IPS-20b (cell line): ENCODE data around the gene GSC2.

Experiments
- H3K27ac ChIP-seq: one replicate; pipeline ENCODE4 v1.5.1; 2013; ENCODE audit warnings: low read length
- H3K27me3 ChIP-seq: 2 replicates; pipeline ENCODE4 v1.6.1; 2013; ENCODE audit warnings: mild to moderate bottlenecking, low read length, inconsistent platforms; ENCODE audit not compliant: insufficient read depth
- H3K36me3 ChIP-seq: 2 replicates; pipeline ENCODE4 v1.6.1; 2013; ENCODE audit warnings: low read depth, mild to moderate bottlenecking, inconsistent platforms, low read length, moderate library complexity; ENCODE audit not compliant: insufficient read depth
- H3K4me1 ChIP-seq: 2 replicates; pipeline ENCODE4 v1.6.1; 2013; ENCODE audit warnings: mild to moderate bottlenecking, control low read depth, inconsistent platforms, low read length, moderate library complexity; ENCODE audit not compliant: insufficient read depth
- H3K4me3 ChIP-seq: 2 replicates; pipeline ENCODE4 v1.5.1; 2013; ENCODE audit warnings: mild to moderate bottlenecking, low read length, inconsistent platforms
- H3K9ac ChIP-seq: 2 replicates; pipeline ENCODE4 v1.6.1; 2013; ENCODE audit warnings: low read depth, mild to moderate bottlenecking, inconsistent platforms, low read length, moderate library complexity
- H3K9me3 ChIP-seq: 2 replicates; pipeline ENCODE4 v1.6.1; 2013; ENCODE audit warnings: mild to moderate bottlenecking, low read depth, low read length, inconsistent platforms; ENCODE audit not compliant: insufficient read depth

The GSC2 gene

DNA sequence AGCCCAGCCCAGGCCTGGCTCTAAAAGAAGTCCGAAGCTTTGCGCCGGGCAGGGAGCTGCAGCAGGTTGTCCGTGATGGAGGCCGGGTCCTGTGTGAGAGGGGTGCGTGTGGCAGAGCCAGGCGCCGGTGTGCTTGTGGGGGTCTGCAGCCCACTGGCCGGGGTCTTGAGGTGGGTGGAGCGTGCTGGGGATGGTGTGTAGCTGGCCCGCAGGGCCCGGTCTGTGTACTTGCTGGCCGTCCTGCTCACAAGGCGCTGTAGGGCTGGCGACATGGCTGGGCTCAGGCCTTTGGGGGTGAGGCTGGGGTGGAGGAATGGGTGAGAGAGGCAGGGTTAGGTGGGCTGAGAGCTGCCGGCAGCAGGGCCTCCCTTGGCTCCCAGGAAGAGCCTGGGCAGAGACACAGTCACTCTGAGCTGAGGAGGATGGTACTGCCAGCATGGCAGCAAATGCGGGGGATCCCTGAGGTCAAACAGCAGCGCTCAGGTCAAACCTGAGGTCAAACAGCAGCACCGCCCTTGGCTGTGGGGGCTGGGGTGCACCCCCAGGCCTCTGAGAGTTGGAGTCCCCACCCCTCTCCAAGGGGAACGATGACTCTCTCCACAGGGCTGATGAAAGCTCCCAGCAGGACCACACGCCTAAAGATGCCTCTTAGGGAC is 15.8 kb downstream of the GSC2 start:
- Histone ChIP-seq H3K27me3 (no peaks in the 10 kb centered on the region), H3K4me1 (no peaks in the 10 kb centered on the region), H3K36me3 (peaks cover 63% of the 10 kb centered on the region), H3K9ac (no peak overlapping the region), H3K27ac (no peak overlapping the region), H3K9me3 (no peaks in the 10 kb centered on the region), H3K4me3 (no peak overlapping the region)

DNA sequence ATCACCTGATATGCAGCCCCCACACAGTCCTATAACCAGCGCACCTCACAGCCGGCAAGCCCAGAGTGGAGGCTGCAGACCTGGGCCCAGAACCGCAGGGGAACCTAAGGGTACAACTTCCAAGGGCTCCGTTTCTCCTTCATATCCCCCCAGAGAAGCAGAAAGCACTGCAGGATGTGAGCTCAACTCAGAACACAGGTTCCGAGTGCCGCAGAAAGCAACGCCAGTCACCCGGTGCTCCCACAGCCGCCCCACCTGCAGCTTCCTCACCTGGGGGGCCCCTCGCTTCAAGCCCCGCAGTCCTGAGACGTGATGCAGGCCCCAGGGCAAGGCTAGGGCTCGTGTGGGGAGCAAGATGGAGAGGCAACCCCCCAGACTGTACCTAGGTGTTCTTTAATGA is 16.5 kb downstream of the GSC2 start:
- Histone ChIP-seq H3K27me3 (no peaks in the 10 kb centered on the region), H3K9me3 (no peaks in the 10 kb centered on the region), H3K36me3 (peaks cover 56% of the 10 kb centered on the region), H3K27ac (no peak overlapping the region), H3K9ac (no peak overlapping the region), H3K4me1 (no peaks in the 10 kb centered on the region), H3K4me3 (no peak overlapping the region)

DNA sequence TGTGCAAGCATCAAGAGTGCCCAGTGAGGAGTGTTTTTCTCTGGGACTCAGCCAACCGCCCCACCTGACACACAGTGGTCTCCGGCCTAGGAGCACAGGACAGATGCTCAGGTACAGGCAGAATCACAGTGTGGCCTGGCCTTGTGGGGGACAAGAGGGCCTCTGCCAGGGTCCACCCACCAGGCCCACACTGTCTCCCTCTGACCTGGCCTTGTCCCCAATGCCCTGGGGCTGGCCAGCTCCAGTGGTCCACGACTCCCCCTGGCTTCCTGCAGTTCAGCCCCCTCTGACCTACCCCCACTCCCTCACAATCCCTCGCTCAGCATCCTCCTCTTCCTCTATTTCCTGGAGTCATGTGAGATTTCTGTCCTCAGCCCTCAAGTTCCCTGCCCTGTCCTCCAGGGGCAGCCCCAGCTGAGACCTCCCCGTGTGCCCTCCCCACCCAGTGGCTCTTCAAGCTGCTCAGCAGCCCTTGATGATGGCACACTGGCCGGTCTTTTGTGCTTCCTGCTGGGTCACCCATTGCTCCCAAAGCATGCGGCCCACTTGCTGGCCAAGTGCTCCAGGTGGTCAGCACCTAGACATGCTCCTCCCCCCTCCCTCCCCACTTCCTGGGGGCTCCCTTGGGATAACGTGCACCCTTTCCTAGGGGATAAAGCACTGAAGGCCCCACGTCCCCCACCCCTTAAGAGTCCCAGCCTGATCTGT is 17.2 kb downstream of the GSC2 start:
- H3K4me1 ChIP-seq = no peaks in the 10 kb centered on the region
- no peak overlapping the region for H3K27ac ChIP-seq
- no peaks in the 10 kb centered on the region for H3K27me3 ChIP-seq
- no peak overlapping the region for H3K4me3 ChIP-seq
- H3K9me3 ChIP-seq = no peaks in the 10 kb centered on the region
- peaks cover 48% of the 10 kb centered on the region for H3K36me3 ChIP-seq
- H3K9ac ChIP-seq = no peak overlapping the region

- Histone ChIP-seq H3K4me3 (no peak overlapping the region), H3K27ac (no peak overlapping the region), H3K36me3 (peaks cover 41% of the 10 kb centered on the region), H3K9me3 (no peaks in the 10 kb centered on the region), H3K9ac (no peak overlapping the region), H3K4me1 (no peaks in the 10 kb centered on the region), H3K27me3 (no peaks in the 10 kb centered on the region)
Observed at GRCh38 chr22:19132153-19132552, 17.9 kb downstream of the GSC2 start.

GRCh38 chr22:19131685-19132015 is 18.4 kb downstream of the GSC2 start:
- H3K36me3 ChIP-seq = peaks cover 36% of the 10 kb centered on the region
- H3K4me3 ChIP-seq = no peak overlapping the region

GRCh38 chr22:19130959-19131684 is 19.0 kb downstream of the GSC2 start, which contains the start of gene TSSK2:
Gene TSSK2, plus strand, starts transcription at chr22:19131308. Its CDS starts 92 bp downstream, at chr22:19131400.
- Histone ChIP-seq H3K4me1 (no peaks in the 10 kb centered on the region), H3K9me3 (no peaks in the 10 kb centered on the region), H3K27ac (no peak within 1 kb of the TSS), H3K36me3 (peaks cover 32% of the 10 kb centered on the region), H3K9ac (no peak within 1 kb of the TSS), H3K27me3 (no peaks in the 10 kb centered on the region), H3K4me3 (no peak within 1 kb of the TSS)

More at GRCh38 chr22:19131685-19132015, 18.4 kb downstream of the GSC2 start:
- Histone ChIP-seq H3K27ac (no peak overlapping the region), H3K9me3 (no peaks in the 10 kb centered on the region), H3K9ac (no peak overlapping the region), H3K4me1 (no peaks in the 10 kb centered on the region), H3K27me3 (no peaks in the 10 kb centered on the region)

- Histone ChIP-seq H3K27ac (no peak overlapping the region), H3K9me3 (no peaks in the 10 kb centered on the region), H3K36me3 (peaks cover 22% of the 10 kb centered on the region), H3K9ac (no peak overlapping the region), H3K4me1 (no peaks in the 10 kb centered on the region), H3K27me3 (peaks cover under 1% of the 10 kb centered on the region; the same call in 1 of the 2 replicates), H3K4me3 (no peak overlapping the region)
Observed at GRCh38 chr22:19129871-19130270, 20.2 kb downstream of the GSC2 start.

DNA sequence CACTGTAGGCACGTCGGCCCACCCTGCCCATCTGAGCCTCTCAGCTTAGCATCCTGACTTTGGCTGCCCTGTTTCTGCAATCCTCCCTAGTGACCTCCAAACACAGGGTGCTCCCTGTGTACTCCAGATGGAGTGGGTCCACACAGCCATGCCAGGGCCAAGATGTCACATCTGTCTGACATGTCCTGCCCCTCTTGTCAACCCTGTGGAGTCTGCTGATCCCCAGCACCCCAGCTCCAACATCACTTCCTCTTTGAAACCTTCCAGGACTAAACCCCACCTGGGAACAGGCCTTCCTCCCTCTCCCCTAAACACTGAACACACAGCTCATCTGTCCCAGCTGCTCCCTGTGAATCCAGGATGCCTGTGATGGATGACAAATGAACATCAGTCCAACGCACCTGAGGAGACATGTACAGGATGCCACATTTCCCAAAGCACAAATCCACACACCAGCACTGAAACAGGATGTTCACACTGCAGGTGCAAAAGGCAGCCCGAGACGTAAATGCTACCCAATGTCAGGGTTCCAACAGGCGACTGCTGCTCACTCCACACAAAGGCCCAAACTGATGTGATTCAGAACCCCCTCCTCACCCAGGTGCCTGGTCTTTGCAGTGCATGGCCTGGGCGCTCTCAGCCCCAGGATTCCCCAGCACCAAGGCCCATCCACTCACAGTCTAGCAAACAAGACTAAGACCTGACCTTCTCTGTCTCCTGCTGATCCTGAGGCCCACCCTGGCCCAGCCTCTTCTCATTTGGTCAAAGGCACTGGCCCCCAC is 21.0 kb downstream of the GSC2 start:
- Histone ChIP-seq H3K4me1 (no peaks in the 10 kb centered on the region), H3K27me3 (peaks cover 5% of the 10 kb centered on the region; the same call in 1 of the 2 replicates), H3K9me3 (no peaks in the 10 kb centered on the region), H3K27ac (no peak overlapping the region), H3K36me3 (peaks cover 15% of the 10 kb centered on the region), H3K9ac (no peak overlapping the region), H3K4me3 (no peak overlapping the region)

DNA sequence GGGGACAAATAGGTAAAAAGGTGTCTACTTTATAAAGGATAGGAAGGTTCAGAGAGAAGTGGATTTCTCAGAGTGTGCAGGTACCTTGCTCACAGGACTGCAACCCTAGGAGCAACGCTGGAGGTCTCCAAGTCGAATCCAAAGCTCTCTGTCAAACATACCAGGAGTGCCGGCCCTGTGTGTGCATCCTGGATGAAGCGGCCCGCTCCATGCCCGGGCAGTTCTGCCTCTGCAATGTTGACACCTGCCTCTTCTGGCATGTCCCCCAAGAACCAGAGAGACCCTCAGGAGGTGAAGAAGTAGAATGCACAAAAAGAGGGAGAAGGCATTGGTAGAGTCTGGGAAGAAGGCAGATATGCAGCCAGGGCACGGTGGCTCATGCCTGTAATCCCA is 22.1 kb downstream of the GSC2 start:
- Histone ChIP-seq H3K27me3 (peaks cover 5% of the 10 kb centered on the region; the same call in 1 of the 2 replicates), H3K36me3 (peaks cover 4% of the 10 kb centered on the region; the same call in 1 of the 2 replicates), H3K27ac (no peak overlapping the region), H3K9me3 (no peaks in the 10 kb centered on the region), H3K9ac (no peak overlapping the region), H3K4me1 (no peaks in the 10 kb centered on the region; the same call in 1 of the 2 replicates), H3K4me3 (no peak overlapping the region)

DNA sequence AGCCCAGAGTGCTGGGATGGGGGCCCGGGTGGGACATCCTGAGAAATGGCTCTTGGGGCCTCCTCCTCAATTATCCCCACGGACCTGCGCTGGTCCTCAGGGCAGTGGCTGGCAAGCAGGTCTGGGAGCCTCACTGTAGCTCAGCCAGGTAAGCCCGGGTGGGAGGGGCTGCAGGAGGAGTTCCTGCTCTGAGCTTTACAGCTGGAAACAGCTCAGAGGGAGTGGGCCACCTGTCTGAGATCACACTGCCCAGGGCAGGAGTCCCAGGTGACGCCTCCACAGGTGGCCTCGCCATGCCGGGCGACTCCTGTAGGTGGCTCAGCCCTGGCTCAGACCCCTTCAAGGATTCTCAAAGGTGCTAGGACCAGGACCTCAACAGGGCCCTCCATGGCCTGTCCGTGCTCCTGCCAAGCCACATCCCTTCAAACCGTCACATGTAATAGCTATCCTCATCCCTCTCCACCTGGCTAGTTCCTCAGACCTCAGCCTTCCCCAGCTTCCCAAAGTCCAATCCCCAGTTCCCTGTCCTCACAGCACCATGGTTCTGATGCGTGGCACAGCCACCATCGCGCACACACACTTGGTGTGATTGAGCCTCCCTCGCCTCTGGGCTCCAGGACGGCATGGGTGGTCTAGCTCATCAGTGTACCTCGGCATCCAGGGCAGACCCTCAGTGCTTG is 22.6 kb downstream of the GSC2 start:
- no peaks in the 10 kb centered on the region; the same call in 1 of the 2 replicates for H3K4me1 ChIP-seq
- H3K27ac ChIP-seq = no peak overlapping the region
- no peak overlapping the region for H3K9ac ChIP-seq
- H3K36me3 ChIP-seq = 0 out of 2 replicates have a peak, but pooled peaks cover under 1% of the 10 kb centered on the region
- no peaks in the 10 kb centered on the region for H3K9me3 ChIP-seq
- peaks cover 5% of the 10 kb centered on the region; the same call in 1 of the 2 replicates for H3K27me3 ChIP-seq
- H3K4me3 ChIP-seq = no peak overlapping the region
